ENCODE results near the gene OPN1LW.
"Not testable (repeated sequence)": the region's sequence is repeated elsewhere in the genome, so short reads cannot be mapped to it uniquely, and the experiment has no call there.

The OPN1LW gene
- 0 to 0.05 (median 0) reads per million in 3 experiments for total RNA-seq

DNA sequence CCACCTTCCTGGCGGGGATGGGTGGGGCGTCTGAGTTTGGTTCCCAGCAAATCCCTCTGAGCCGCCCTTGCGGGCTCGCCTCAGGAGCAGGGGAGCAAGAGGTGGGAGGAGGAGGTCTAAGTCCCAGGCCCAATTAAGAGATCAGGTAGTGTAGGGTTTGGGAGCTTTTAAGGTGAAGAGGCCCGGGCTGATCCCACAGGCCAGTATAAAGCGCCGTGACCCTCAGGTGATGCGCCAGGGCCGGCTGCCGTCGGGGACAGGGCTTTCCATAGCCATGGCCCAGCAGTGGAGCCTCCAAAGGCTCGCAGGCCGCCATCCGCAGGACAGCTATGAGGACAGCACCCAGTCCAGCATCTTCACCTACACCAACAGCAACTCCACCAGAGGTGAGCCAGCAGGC, at the start of gene OPN1LW:
Gene OPN1LW (plus strand): TSS at position 234 of the 400 bp plus-strand sequence. CDS start 41 bp downstream, at position 275.
- not testable (repeated sequence) for DNase-seq

DNA sequence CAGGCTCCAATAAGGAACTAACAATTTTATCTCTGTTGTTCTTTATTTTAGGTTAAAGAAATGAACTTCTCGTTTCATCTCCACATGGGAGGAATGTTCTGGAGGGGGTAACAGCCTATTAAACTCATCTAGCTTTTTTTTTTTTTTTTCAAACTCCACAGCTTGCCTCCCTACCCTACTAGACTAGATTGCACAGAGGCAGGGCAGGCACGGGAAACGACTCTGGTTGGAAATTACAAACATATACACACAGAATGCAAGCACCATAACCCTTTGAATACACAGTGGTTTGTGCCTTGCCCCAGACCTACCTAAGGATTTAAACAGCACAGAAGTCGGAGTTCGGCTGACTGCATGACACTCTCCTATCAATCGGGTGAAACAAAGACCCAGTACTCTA, 49.2 kb upstream of the OPN1LW start:
- no peak for DNase-seq

DNA sequence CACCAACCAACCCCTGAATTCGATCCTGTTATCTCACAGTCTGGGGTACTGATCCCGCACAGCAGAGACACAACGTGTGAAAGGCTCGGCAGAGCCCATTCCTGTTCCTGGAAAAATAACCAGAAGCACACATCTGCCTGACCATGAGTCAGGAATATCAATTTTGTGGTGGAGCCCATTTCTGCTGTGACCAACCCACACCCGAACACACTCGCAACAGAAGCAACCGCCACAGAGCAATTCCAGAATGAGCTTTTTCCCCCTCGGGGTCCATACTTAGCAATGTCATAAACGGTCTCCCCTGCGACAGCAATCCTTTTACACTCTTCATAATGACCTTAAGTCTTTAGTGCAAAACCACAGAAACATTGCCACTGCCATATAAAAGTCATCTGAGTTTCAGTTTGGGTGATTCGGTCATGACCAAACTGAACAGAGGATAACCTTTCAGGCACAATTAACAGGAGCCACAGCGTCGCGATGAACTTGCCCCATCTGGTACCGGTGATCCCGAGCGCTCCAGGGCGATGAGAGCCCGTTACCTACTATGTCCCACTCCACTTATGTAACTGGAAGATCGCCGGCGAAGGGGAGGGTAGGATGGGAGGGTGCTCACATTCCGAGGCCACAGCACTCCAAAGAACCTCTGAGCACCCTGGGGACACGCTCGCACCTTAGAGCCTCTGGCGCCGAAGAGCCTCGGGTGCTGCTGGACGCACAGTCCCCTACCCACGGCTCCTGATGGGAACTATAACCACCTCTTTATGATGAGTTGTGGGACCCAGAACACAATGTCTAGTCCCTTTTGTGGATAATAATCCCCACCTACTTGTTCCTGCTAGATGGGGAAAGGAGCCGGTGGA, 47.7 kb upstream of the OPN1LW start:
- DNase-seq = peak; percentile 14

DNA sequence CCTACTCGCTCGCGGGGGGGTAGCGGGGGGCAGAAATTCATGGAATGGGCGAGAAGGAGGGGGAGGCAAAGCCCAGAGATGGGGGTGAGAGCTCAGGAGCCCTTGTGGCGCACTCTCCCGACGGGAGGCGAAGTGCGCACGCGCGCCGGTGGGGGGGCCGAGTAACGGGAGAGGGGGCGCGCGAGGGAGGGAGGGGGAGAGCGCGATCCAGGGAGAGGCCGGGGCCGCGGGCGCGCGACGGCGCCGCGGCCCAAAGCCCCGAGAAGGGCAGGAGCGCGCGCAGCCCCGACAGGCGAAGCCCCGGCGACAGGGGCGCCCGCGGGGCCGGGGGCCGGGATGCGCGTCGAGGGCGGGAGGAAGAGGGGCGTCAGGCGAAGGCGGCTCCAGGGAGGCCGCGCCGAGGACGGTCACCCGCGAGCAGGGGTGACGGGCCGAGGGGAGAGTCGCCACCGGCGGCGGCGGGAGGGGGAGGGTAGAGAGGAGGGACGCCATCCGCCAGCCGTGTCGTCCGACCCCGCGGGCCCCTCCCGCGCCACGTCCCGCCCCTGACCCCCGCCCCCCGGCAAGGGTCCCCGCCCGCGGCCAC, 46.9 kb upstream of the OPN1LW start:
- DNase-seq = peak; percentile 68

DNA sequence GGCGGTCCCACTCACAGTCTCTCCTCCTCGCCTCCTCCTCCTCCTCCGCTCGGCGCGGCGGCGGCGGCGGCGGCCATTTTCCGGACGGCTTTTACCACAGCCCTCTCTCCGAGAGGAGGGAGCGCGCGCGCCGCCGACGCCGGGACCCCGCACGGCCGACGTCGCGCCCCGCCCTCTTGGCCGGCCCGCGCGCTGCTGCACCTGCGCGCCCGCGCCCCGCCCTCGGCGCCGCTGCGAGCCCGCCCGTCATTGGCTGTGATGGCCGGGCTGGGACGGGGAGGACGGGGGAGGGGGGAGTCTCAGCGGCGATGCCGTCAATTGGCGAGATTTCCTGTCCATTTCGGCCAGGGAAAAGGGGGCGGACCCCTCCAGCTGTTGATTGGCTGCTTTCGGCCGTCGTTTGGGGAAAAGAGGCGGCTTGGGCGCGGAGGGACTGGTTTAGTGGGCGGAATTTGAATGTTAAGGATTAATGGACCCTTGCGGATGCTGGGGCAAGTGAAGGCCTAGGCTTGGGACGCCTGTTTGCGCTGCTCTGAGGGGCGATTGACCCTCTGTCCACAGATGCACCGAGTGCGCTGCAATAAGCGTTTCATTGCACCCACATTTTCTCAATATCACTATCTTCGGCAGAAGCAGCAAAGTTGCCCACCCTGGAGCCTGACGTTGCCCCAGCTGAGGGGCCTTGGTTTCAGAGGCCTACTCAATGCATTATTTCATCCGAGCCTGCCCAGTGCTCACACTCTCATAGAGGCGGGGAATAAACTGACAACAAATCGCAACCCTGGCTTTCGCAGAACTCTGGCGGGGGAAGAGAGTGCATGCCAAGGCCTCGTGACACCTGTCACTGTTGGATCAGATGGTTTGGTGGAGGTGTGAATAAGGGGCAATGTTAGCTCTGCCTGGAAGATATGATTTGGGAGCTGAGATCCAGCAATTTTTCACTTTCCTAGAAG, 46.2 kb upstream of the OPN1LW start, which contains the start of gene MECP2:
Gene MECP2 (minus strand): TSS at position 129 of the 953 bp plus-strand sequence.
- DNase-seq = peak; percentile 86

DNA sequence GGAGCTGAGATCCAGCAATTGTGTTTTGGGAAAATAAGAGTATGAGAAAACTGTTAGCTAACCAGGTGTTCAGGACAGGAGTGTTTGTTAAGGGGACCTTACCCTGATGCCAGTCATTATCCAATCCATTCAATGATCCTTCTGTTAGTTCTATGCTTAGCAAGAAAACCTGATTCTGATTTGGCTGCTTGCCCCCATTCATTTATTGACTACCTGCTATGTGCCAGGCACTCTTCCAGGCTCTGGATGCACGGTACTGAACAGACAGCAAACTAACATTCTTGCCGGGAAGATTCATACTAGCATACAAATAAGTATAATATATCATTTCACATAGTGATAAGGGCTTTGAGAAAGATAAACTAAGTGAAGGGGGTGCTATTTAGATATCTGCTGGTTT, 45.5 kb upstream of the OPN1LW start:
- no peak for DNase-seq

DNA sequence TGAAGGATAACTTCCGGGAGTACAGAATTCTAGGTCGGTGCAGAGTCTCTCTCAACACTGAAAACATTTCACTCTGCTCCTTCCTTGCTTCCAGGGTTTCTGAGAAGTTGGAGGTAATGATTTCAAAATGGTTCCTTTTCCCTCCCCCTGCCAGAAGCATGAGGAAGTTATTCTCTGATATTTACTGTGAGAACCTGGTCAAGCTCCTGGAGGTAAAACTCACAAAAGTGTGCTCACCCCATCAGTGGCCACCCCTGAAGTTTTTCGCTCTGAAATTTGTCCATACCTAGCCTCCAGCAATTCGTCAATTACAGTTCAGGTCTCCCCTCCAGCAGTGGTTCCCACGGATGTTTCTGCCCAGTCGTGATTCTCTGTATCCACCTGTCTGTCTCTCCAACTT, 30.3 kb upstream of the OPN1LW start:
- DNase-seq = no peak

DNA sequence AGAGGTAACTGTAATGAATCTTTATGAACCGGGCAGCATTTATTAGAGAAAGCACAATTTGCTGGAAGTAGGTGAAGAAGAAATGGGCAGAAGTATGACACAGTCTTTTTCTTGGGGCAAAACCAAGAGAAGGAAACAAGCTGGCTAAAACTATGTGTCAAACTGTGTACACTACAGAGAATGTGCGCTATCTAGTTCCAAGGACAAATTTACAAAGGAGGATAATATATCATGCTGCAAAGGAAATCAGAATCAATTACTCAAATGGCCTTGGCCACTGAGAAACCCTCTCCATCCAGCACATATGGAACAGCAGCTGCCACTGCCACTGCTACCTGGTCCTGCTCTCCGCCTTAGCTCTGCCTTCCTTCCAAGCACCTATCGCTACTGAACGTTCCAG, 29.4 kb upstream of the OPN1LW start:
- DNase-seq = no peak

DNA sequence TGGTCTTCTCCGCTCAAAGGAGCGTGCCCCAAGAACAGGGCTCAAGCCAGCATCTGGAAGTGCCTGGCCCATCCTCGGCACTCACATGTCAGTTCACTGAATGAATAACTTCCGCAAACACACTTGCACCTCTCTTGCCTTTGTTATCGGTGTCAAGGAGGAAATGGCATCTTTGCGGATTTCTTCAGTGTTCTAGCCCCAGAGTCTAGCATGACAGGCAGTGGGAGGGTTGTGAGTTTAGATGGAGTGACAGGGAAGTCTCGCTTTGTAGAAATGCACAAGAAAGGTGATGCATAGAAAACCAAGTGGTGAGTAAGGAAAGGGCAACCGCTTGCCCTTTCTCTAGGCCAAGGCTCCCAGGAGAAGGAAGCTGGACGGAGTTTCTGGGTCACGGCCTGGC, 29.0 kb upstream of the OPN1LW start:
- DNase-seq = no peak

DNA sequence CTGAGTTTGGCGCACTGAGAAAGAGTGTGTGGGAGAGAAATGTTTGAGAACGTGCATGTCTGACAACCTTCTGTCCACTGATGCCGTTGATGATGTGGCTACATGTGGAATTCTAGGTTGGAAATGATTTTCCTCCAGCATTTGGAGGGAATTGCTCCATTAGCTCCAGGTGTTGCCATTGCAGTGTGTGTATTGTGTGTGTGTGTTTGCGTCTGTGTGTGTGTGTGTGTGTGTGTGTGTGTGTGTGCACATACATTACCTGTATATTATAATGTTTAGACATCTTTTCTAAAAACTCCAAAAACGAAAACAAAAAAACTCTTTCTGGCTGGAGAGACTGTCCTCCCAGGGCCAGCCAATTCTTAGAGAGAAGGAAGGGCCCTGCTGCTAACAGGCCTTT, 28.3 kb upstream of the OPN1LW start:
- DNase-seq = no peak

DNA sequence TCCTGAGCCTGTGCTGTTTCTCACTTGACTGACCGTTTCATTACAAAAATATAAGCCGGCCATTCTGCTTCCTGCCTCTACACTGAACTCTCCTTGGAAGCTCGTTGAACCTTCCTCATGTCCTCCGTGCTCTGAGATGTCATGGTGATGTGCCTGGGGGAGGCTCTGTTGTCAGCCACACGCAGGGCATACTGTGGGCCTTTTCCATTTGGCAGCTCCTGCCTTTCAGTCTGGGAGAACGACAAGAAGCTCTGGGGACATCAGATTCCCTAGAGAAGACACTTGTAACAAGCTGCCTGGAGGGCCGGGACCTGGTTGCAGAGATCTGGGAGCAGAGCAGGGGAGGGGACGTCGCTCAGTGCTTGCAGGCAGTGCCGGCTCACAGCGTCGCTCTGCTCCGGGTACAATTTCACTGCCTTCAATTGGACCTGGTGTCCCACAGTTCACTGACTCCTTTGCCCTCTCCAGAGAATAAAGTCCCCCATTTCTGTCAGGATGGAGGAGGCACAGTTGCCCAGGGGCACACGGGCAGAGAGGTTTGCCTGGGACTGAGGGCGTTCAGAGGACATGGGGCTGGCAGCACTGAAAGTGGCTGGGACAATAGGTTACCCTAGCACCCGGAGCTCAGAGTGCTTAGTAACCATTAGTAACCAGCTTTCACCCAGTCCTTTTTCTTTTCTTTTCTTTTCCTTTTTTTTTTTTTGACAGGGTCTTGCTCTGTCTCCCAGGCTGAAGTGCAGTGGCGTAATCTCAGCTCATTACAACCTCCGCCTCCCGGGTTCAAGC, 27.4 kb upstream of the OPN1LW start:
- DNase-seq = no peak

DNA sequence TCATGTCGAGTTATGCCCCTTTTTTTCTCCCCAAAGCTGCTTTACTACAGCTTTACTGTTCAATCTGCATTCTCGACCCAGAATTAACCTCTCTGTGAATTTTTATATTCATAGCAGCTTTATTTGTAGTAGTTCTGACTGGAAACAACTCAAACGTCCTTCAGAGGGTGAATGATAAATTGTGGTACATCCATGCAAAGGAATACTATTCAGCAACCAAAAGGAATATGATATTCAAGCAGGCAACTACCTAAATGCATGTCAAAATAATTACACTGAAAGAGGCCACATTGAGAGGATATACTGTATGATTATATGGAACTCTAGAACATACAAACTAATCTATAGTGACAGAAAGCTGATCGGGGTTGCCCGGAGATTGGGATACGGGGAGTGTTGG, 26.5 kb upstream of the OPN1LW start:
- DNase-seq = no peak

DNA sequence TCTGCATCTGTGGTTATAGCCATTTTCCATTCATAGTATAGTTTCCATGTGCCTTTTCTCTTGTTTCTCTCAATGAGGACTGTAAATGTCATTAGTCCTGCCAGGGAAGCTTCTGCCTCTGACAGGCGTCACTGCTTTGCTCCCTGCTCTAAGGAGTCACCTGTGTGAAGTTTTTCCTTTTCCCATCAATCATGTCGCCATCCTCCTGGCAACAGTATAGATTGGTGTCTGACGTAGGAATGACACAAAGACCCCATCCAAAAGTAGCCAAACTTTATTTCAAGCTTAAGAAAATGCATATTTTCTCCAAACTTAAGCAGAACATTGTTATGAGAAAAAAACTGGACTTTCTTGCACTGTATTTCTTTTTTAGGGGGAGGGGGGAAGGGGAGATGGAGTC, 23.5 kb upstream of the OPN1LW start:
- no peak for DNase-seq

DNA sequence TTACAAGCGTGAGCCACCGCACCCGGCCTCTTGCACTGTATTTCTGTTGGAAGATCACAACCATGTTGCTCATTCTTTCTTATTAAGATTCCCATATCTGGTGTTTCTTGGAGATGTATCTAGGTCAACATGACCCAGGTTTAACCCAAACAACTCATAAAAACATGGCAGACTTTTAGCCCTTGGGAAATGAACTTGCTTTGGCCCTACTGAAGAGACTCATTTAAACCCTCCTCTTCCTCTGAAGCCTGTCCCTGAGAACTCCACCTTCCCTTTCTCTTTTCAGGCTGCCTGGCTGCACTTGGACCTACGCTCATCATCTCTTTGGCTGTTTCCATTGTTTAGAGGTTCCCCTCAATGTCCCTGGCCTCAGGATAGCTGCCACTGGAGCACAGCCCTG, 22.8 kb upstream of the OPN1LW start:
- DNase-seq = no peak

DNA sequence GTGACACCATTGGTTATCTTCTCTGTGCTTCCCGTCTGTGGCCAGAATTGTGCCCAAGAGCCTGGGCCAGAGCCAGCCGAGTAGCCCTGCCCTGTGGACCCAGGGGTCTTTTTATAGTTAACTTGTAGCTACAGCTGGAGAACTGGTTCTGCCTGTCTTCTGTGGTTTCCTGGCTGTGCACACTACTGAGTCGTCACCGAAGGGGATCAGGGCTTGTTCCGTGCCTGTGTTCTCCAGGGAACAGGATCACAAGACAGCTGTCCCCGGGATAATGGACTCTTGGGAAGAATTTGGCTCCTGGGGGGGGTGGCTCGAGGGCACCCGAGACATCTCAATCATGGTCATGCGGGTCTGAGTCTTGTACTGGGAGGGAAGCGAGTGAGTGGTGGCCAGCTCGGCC, 22.1 kb upstream of the OPN1LW start:
- DNase-seq = no peak

DNA sequence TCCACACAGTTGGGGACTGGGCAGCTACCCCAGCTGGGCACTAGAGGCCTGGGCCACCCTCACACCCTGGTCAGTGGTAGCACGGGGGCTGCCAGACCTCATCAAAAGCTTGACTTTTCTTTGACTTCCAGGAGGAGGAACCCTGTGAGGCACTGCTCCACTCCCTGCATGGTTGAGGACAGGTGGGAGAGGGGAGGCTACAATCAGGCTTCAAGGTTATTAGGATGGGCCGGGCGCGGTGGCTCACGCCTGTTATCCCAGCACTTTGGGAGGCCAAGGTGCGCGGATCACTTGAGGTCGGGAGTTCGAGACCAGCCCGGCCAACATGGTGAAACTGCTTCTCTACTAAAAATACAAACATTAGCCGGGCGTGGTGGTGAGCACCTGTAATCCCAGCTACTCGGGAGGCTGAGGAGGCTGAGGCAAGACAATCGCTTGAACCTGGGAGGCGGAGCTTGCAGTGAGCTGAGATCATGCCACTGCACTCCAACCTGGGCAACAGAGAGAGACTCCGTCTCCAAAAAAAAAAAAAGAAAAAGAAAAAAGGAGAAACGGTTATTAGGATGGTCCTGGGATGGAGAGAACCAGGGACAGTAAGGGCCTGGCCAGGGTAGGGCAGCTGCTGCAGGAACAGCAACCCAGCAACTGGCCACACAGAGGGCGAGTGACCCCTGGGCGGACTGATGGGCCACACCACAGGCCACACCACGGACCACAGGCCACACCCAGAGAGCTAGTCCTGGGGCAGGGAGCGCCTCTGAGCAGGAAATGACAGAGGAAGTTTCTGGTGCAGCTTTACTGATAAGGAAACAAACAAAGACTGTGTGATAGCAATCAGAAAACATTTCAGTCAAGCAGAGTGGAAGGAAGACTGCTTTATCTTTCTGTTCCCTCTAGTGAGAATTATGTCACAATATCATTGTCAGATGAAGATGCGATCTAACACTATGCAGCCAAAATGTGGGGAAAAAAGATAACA, 20.5 kb upstream of the OPN1LW start:
- peak; percentile 58 for DNase-seq

DNA sequence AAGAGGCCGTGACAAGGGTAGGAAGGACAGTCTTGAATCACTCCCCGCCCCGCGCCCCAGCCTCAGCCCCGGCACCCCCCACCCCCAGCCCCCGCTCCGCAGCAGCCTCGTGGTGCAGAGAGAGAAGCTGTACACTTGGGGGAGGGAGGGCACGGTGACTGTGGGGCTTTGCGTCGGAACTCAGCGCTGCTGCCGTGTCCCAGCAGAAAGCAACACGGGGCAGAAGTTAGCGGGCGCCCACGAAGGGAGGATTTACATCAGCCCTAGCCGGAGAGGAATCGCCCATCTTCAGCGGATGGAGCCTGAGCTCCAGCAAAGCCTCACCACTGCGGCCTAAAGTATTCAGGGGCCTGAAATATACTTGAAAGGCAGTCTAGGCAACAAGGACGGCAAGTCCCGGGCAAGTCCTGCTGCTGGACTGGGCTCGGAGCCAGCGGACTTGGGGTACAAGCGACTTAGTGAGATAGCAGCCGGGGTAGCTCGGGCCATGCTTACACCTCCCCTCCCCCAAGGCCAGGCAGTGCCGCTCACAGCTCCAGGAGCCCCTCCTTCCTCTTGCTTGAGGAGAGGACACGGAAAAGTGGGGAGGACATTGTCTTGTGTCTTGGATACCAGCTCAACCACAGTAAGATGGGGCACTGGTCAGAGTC, 18.5 kb upstream of the OPN1LW start:
- no peak for DNase-seq

DNA sequence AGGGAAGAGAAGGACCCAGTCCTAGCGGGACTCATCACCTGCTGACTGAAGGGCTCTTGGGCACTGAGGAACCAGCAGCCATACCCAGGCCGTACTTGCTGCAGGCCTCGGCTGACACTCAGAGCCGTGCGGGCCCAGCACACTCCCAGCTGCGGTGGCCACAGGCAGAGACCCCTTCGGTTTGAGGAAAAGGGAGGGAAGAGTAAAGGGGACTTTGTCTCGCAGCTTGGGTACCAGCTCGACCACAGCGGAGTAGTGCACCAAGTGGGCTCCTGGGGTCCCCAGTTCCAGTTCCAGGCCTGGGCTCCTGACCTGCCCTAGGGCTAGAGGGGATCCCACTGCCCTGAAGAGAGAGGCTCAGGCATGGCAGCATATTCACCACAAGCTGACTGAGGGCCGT, 17.9 kb upstream of the OPN1LW start:
- DNase-seq = no peak

DNA sequence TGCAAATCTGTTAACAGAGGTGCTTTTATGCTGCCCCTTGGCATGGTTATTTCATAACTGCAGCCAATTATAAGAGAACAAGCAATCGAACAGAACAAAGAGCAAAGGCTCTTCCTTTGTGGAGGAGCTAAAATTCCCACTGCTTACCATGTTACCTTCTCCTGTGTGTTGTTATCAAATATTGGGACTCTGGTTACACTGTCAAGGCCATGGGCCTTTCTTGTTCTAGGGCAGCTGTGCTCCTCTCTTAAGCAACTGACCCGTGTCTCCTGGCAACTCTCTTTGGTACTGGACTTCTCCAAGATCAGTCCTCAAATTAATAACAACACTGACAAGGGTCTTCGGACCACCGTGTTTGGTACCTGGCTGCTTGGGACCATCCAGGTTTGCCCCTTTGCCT, 12.1 kb upstream of the OPN1LW start:
- DNase-seq = no peak

DNA sequence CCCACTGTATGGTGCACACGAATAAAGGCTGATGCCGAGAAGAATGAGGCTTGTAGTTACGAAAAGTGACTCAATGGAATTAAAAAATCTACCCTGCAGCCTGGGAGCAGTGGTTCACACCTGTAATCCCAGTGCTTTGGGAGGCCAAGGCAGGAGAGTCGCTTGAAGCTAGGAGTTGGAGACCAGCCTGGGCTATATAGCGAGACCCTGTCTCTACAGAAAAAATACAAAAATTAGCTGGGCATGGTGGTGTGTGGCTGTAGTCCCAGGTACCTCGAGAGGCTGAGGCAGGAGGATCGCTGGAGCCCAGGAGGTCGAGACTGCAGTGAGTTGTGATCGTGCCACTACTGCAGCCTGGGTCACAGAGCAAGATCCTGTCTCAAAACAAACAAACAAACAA, 11.7 kb upstream of the OPN1LW start:
- DNase-seq = no peak
